NCI-H226 (cell line): Measurements from ENCODE around the gene C12orf60.

ENCODE experiments used
- DNase-seq: peaks from one replicate; pipeline ENCODE4 v3.0.0-alpha.2; 2015

The C12orf60 gene

DNA sequence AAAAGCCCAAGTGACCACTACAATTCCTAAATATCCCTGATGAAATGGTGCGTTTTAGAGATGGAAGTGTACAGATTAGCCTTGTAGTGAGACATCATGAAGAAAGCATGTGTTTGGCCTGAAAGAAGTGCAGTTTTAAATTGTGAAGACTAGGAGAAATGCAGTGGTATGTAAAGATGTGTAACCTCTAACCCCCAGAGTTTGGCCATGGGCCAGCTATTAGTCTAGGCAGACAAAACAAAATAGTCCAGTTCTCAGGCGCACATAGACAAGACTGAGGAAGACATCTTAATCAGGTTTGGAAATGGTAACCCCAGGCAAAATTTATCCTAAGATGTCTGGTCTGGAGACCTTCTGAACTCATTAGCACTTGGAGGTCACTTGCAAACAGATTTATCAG lies 23.6 kb upstream of the C12orf60 start:
- DNase-seq, result no peak

DNA sequence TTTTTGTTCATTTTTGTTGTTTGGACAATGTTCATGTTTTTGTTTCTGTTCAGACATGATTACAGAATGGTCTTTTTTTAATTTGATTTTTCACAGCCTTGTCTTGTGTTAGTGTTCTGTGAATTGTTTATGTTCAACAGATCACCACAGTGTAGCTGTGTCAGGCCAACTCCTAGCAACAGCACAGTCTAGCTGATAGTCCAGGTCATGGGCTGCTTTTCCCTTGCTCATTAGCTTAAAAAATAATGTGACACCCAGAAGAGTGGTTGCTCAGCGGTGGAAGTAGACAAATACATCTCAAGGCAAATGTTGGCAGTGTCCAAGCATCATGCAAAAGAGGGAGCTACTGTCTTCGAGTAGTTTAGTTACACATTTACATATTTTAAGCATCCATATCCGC lies 22.6 kb upstream of the C12orf60 start:
- no peak for DNase-seq

DNA sequence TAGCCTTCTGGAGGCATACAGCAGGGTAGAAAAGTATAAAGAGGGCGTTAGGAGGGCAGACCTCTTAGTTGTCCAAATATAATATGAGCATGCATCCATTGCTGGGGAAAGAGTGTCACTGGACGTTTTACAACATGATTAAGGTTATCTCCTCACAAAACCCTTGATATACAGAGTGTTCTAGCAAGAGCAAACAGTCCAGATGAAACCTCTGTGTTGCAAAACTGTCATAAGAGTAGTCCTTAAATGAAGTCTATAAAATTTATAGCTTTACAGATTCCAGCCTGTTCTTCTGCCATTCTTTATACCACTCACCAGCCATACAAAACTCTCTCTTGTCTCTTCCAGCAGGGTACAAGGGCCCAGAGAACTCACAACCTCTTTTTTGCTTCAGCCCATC lies 21.9 kb upstream of the C12orf60 start:
- no peak for DNase-seq

DNA sequence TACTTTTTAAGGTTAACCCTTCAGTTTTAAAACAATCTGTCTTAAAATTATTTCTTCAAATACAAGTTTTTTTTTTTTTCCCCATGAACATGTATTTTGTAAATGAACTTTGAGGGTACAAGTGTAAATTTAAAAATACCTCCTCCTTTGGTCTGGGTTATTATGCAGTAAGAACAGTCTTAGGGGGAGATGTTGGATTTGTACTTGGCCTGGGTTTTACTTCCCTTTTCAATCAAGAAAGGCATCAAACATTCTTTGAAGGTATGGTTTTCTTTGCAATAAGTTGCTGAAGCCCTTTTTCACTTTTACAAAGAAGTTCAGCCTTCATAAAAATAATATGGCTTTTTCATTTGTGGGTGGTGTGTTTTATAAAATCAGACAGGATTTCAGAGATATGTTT lies 20.7 kb upstream of the C12orf60 start:
- DNase-seq, result no peak

DNA sequence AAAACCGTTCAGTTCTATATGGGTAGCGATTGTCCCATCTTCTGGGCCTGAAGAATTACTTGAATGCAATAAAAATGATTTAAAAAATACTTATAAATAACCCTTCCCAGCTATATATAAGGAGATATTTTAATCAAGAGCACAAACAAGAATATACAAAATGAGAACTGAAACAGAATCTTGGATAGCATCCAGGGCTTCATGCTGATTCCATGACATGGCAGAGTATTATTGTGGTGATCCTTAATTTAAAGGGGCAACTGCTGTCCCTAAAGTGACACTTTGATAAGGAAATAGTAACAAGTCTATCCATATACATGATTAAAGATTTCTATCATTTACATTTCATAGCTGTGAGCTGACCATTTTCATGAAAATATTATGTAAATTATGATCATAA lies 19.0 kb upstream of the C12orf60 start:
- no peak for DNase-seq

DNA sequence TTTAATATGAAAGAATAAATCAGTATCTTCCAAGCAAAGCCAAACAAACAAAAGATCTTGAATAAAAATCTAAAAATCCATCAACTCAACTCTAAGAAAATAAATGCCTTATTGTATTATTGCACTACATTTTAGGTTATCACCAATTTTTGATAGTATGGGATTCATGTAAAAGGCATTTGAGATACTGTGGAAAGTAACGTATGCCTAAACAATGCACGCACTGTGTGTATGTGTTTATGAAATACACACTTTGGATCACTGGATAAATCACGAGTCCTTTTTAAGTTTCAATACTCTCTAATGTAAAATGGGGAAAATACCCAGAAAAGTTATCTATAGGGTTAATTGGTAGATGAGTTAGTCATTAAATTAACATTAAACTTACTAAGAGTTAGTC lies 17.9 kb upstream of the C12orf60 start:
- DNase-seq, result no peak

DNA sequence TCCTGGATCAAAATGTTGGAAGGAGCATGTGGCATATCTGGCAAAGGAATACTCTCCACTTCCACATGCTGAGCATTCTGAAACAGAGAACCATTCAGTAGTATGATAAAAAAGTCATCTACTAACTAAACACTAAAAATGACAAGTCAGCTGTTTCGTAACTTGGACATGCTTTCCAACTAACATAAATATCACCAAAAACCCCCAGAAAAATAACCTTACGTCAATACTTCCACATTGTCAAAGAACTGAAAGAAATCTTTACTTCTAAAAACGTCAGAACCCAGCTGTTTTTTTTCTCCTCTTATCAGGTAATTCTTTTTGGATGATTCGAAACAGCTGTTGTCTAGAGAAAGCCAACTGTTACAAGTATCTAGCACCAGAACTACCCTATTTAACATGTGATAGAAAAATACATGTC lies 8.4 kb upstream of the C12orf60 start:
- DNase-seq, result no peak

DNA sequence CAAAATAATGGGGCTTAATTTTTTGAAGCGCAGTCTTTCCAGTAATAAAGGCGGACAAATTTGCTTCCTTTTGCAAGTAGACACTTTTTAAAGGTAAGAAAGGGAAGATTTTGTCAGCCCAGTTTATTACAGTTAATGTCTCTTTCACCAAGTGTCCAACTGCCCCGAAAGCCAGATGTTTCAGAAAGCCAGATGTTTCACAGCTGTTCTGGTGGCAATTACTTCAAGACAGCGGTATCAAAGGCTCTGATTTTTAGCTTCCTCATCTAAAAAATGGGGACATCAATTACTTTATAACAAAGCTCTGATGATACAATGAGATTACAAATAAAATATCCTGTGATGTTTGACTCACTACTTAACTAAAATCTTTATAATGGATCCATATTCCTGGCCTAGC lies 1.2 kb upstream of the C12orf60 start:
- no peak for DNase-seq

DNA sequence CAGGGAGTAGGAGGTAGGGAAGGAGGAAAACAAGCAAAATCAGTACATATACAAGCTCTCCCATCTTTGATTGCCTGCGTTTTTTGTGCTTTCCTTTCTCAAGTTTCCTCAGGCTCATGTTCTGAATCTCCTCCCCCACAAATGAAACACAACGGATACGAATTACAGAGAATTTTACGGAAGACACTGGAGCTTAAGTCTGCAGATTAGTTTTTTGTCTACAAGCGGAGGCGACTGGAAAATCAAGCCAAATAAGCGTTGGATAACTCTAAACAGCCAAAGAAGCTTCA lies 804 bp upstream of the C12orf60 start:
- DNase-seq, result no peak

DNA sequence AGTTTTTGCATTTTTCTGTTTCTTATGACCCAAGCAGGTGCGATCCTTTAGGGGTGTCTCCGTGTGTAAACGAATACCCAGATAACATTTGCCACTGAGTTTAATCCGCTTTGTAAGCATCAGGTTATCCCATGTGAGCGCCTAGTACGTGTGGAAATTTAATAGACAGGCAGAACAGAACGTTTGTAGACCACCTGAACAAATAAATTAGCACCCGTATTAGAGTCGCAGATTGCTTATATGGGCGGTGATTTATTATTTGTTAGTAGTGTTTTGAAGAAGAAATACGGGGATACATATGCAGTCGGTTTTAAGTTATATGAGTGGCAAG lies 325 bp downstream of the C12orf60 start:
- no peak for DNase-seq

DNA sequence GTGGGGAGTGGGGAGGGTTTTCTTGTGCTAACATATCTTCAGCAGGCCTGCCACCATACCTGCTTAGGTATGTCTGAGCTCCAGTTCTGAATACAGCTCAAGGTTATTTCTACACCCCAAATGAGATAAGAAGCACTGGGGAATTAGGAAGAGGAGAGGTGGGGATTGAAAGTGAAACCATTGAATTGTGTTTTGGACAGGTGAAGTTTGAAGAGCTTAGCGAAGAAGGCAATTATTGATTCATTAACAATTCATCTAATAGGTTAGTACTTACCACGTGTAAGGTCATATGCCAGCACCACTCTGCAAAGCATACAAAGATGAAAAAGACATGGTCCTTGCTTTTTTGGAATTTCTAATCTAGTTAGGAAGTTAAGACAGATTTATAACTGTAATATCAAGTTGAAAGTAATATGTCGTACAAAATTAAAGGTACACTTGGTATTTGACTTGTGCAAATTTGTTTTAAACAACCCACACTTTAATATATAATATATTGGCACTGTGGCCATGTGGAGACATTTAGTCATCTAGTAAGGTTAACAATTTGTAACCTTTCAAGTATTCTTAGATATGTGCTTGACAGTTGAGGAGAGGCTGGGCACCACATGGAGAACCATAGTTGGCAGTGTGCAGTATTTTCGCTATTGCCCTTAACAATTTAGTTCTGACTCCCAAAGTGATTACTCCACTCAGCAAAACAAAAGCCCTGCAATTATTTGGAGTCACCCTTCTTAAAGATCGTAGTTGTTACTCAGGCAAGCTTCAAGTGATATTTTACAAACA lies 6.9 kb downstream of the C12orf60 start:
- no peak for DNase-seq

DNA sequence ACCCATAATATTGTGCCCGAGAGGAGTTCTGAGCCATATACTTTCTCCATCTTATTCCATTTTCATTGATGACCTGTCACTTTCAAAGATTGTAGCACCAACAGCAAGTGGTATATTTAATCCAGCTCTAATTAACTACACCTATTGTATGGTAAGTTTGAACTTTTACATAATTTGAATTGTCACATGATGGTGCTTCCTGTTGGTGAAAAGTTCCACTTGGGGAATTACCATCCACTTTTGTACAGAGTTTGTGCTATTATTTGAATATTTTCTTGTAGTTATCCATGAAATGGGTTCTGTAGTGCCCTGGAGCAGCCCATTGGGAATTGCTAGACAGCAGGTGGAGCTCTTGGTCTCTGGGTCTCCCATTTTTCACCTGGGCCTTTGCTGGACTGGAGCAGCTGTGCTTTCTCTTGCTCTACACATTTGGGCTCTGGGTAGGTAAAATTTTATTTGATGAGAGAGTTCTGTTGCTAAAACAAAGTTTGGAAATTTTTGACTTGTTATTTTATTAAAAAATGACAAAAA lies 7.5 kb downstream of the C12orf60 start:
- peak; percentile 49 for DNase-seq

DNA sequence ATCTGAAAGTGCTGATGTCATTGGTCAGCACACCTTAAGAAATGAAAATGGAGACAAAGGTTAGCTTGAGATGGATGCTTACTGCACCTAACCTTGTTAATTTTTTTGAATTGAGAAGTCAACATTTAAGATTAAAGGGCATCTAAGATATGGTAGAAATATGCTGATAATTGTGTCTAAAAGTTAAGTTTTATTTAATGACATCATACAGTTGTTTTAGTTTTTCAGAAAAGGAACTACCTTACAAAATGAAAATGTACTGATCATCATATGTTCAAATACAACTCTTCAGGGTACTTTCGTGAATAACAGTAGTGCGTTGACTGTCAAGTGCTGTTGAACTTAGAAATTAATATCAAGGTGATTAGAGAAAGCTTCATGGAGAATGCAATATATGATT lies 8.0 kb downstream of the C12orf60 start:
- no peak for DNase-seq

DNA sequence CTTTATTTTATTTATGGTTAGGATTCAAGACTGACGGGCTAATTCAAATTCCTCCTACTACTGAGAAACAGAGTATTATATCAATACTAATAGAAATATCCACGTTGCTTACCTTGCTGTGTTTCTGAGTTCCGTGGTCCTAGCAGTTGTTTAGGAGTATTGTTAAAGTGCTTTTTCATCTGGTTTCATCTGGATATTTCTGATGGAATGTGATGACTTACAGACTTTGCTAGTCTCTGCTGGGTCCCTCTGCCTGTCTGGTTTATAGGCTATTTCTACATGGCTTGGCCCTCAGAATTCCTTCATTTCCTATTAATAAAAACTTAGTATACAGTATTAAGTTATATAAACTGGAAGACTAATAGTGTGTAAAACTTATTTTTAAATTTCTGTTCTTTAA lies 10.5 kb downstream of the C12orf60 start, which contains the start of gene SMCO3:
SMCO3 (minus strand) TSS at position 169 of the 400 bp plus-strand sequence. CDS start 7,502 bp downstream, outside the sequence.
- DNase-seq, result no peak

DNA sequence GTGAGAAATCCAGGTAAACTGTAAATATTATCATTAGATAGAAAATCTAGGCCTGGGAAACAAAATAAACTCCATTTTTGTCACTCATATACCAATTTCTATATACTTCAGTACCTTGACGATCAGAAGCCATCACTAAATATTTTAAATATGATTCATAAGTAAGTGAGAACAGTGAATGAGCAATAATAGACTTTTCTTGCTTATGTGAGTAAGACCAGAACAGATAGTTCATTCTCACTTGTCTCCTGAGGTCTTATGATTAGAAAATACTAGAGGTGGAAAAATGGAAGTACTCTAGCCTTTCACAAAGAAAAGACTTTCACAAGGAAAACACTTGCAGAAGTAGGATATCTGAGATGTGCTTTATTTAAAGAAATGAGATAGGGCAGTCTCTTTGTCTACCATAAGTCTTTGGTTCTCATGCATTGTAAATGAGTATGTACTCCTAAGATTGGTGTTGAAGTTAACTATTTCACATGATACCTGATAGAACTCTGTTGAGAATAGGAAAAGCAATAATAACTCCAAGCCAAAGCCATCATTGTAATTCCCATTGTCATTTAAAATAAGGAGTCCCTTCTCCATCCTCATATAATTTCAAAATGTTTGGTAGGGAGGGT lies 20.7 kb downstream of the C12orf60 start:
- DNase-seq, result no peak

DNA sequence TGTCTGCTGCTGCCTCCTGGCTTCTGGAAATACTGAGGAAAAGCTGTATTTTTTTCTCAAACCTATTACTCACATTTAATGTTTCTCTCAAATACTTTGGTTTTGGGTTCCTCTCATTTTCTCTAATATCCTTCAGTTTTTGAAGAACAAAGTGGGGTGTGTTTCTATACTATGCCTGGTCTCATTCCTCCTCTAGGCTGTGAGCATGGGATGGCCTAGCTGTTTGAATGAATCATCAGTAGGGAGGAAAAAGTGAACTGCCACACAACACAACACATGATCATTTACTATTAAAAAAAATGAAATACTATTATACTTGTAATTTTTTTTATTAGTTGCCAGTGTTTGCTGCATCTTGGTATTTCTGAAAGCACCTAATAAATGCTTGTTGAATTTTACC lies 21.8 kb downstream of the C12orf60 start:
- DNase-seq, result no peak

DNA sequence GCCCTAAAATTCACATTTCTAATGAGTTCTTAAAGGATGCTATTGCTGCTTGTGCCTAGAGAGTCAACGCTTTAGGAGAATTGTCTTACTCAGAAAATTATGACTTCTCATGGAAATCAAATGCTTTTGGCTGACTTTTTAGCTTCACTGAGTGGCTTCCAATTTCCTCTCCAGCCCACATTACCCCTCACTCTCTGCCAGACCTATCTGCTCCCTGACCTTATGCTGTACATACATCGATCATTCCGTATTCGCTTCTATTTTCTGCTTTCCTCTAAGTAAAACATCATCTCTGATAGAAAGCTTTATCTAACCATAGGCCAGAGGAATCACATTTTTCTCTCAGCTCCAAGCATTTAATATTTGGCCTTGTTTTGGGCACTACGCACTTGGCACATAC lies 23.0 kb downstream of the C12orf60 start:
- no peak for DNase-seq

DNA sequence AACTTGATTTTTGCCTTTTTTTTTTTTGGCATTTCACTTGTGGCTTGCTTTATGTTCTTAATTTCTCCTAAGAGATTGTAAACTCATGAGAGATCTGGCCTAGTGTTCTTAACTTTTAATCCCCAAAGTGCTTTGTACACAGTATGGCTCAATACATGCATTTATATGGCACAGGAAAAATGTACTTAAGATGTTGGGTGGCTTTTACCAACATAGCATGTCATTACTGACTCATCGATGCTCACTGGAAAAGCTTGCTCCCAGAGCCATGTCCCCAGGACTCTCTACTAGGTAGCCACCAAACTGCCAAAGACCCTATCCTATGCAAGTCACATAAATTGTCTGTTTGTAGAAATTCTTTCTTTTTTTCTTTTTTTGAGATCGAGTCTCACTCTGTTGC lies 23.6 kb downstream of the C12orf60 start:
- no peak for DNase-seq

DNA sequence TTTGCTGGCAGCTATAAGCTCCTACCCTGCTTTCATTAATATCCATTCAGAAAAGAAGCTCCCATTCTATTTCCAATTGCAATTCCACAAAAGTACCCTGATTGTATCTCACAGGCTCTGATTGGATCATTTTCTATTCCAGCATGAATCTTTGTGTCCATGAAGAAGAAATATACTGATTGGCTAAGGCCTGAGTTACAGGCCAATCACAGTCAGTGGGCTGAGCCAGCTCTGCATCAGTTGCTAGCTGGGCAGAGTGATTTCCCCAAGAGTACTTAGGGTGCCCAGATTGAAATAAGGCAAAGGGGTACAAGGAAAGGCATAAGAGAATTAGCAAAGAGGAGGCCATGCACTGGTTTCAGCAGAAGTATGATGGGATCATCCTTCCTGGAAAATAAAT lies 25.4 kb downstream of the C12orf60 start:
- peak; percentile 47 for DNase-seq

DNA sequence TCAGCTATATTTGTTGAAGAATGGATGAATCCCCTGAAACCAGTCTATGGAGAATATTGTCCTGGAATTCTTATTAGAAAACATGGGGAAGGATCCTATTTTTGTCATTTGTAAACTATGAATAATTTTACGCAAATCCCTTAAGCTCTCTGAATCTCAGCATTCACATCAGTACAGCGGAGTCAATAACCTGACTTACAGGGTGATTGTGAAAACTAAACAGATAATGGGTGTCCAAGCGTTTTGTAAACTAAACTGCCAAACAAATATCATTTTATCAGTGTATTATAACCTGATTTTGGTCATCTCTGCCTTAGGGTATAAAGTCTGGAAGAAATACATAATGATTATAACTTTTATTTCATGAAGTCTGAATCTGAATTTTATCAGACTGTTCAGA lies 29.9 kb downstream of the C12orf60 start:
- DNase-seq, result no peak

DNA sequence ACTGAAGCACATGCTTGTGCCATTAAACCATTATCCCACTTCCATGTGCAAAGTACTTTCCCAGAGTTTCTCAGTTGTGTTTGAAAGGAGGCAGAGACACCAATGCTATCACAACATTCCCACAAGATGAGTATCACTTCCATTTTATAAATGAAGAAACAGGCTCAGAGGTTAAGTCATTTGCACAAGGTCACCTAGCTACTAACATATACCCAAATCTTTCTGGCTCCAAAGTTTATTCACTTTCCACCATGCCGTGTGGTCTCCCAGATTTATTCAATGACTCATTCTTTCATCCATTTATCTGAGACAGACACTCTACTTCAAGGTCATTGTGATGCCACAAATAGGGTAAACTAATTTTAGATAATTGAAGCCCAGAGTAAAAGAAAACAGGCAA lies 30.5 kb downstream of the C12orf60 start:
- DNase-seq, result no peak

DNA sequence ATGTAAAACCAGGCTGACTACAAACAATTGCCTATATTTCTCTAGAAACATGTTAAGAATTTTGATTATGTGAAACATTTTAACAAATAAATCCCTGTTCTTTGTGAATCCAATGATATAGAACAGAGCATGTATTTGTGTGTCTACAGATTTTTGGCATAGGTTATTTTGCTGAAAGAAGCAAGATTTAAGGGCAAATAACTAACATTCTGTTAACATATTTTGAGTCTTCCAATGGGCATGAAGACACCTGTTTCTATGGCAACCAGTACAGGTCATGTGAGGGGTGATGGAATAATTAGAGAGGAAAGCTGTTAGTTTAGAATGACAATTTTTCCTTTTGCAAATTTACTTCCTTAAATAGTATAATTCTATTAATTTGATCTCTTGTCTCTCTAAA lies 31.0 kb downstream of the C12orf60 start:
- DNase-seq, result no peak

DNA sequence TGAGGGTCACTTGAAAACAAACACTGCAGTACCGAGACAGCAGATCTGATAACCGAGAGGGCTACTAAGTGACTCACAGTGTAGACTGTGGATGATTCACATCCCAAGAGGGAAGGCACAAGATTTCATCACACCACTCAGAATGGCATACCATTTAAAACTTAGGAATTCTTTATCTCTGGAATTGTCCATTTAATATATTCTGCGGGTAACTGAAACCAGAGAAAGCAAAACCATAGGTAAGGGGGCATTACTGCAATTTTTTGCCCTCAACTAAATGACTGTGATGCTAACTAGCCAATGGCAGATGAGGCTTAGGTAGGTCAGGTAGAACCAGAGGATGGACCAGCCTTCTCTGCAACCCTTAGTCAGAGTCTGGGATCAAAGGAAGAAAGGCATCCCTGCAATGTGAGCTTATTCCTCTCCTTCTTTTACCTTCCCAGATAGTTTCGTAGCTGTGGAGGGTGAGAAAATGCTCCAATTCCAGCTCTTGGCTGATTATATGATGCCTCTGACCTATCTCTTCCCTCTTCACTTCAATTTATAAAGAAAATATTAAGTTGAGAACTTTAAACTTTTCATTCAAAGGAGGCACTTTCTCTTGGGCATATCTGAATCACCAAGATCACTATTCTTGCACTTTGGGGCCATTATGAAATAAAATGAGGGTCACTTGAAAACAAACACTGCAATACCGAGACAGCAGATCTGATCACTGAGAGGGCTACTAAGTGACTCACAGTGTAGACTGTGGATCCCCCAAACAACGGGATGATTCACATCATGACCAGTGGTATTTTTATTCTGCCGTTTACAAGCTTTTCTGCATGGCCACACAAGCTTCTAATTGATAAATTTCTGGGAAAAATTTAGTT lies 33.1 kb downstream of the C12orf60 start:
- DNase-seq, result peak; percentile 87

DNA sequence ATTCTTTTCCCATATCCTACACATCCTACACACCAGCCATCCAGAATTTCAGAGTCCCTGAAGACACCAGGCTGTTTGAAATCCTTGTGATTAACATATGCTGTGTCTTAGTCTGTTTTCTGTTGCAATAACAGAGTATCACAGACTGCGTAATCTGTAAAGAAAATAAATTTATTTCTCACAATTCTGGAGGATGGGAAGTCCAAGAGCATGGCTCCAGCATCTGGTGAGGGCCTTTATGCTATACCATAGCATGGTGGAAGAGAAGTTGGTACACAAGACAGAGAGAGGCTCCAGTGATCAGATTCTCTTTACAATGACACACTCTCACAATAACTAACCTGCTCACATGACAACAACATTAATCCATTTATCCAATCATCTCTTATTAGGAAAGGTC lies 35.8 kb downstream of the C12orf60 start:
- no peak for DNase-seq
